ENCODE data around the gene PLK1.

PLK1 gene

GRCh38 chr16:23700509-23700908 is 21.8 kb downstream of the PLK1 start:
- H3K27ac Mint-ChIP-seq, result no peak overlapping the region
- TF ChIP-seq CTCF (IDR thresholded peaks at IDR 0.05; ENCODE audit: unreplicated experiment in 3 of 3), result no peak
- H3K36me3 Mint-ChIP-seq (ENCODE audit: low read depth), result no peaks in the 10 kb centered on the region
- peaks cover 19% of the 10 kb centered on the region for H3K27me3 Mint-ChIP-seq (ENCODE audit: low read depth)
- no peaks in the 10 kb centered on the region for H3K4me1 Mint-ChIP-seq
- H3K9me3 Mint-ChIP-seq, result peaks cover 7% of the 10 kb centered on the region
- H3K4me3 Mint-ChIP-seq, result no peak overlapping the region

- Mint-ChIP-seq H3K4me3 (no peak overlapping the region), H3K27ac (no peak overlapping the region), H3K9me3 (peaks cover 7% of the 10 kb centered on the region), H3K4me1 (no peaks in the 10 kb centered on the region), H3K36me3 (ENCODE audit: low read depth) (no peaks in the 10 kb centered on the region), H3K27me3 (ENCODE audit: low read depth) (peaks cover 24% of the 10 kb centered on the region)
- TF ChIP-seq CTCF (IDR thresholded peaks at IDR 0.05; ENCODE audit: unreplicated experiment in 3 of 3), result no peak
Measured at GRCh38 chr16:23701045-23701444, 22.4 kb downstream of the PLK1 start.

GRCh38 chr16:23702951-23703350 is 24.3 kb downstream of the PLK1 start:
- no peak overlapping the region for H3K27ac Mint-ChIP-seq
- H3K27me3 Mint-ChIP-seq (ENCODE audit: low read depth), result peaks cover 34% of the 10 kb centered on the region
- no peaks in the 10 kb centered on the region for H3K4me1 Mint-ChIP-seq
- no peak for TF ChIP-seq CTCF (IDR thresholded peaks at IDR 0.05; ENCODE audit: unreplicated experiment in 3 of 3)
- H3K36me3 Mint-ChIP-seq (ENCODE audit: low read depth), result no peaks in the 10 kb centered on the region
- peaks cover 7% of the 10 kb centered on the region for H3K9me3 Mint-ChIP-seq
- H3K4me3 Mint-ChIP-seq, result no peak overlapping the region

- Mint-ChIP-seq H3K9me3 (peaks cover 7% of the 10 kb centered on the region), H3K36me3 (ENCODE audit: low read depth) (no peaks in the 10 kb centered on the region), H3K4me3 (no peak overlapping the region), H3K27ac (no peak overlapping the region), H3K4me1 (no peaks in the 10 kb centered on the region), H3K27me3 (ENCODE audit: low read depth) (peaks cover 42% of the 10 kb centered on the region)
- TF ChIP-seq CTCF (IDR thresholded peaks at IDR 0.05; ENCODE audit: unreplicated experiment in 3 of 3), result no peak
Measured at GRCh38 chr16:23704772-23705516, 26.3 kb downstream of the PLK1 start.

GRCh38 chr16:23705517-23705902 is 26.8 kb downstream of the PLK1 start:
- H3K27ac Mint-ChIP-seq, result no peak overlapping the region
- H3K27me3 Mint-ChIP-seq (ENCODE audit: low read depth), result peaks cover 46% of the 10 kb centered on the region
- no peak overlapping the region for H3K4me3 Mint-ChIP-seq
- peaks cover 7% of the 10 kb centered on the region for H3K9me3 Mint-ChIP-seq
- H3K4me1 Mint-ChIP-seq, result no peaks in the 10 kb centered on the region
- no peak for TF ChIP-seq CTCF (IDR thresholded peaks at IDR 0.05; ENCODE audit: unreplicated experiment in 3 of 3)
- H3K36me3 Mint-ChIP-seq (ENCODE audit: low read depth), result no peaks in the 10 kb centered on the region

GRCh38 chr16:23706439-23706838 is 27.8 kb downstream of the PLK1 start:
- Mint-ChIP-seq H3K27me3 (ENCODE audit: low read depth) (peaks cover 53% of the 10 kb centered on the region), H3K4me1 (no peaks in the 10 kb centered on the region), H3K27ac (no peak overlapping the region), H3K9me3 (peaks cover 7% of the 10 kb centered on the region), H3K36me3 (ENCODE audit: low read depth) (no peaks in the 10 kb centered on the region), H3K4me3 (no peak overlapping the region)
- TF ChIP-seq CTCF (IDR thresholded peaks at IDR 0.05; ENCODE audit: unreplicated experiment in 3 of 3), result no peak
